NCI-H524 treated with DMSO at 0.1 percent for 48 hours (cell line): ENCODE measurements around the gene SATB2.

Experiments used
- DNase-seq: peaks from one replicate; lab custom pipeline; 2025; lab: John Stamatoyannopoulos, UW

Gene SATB2

DNA sequence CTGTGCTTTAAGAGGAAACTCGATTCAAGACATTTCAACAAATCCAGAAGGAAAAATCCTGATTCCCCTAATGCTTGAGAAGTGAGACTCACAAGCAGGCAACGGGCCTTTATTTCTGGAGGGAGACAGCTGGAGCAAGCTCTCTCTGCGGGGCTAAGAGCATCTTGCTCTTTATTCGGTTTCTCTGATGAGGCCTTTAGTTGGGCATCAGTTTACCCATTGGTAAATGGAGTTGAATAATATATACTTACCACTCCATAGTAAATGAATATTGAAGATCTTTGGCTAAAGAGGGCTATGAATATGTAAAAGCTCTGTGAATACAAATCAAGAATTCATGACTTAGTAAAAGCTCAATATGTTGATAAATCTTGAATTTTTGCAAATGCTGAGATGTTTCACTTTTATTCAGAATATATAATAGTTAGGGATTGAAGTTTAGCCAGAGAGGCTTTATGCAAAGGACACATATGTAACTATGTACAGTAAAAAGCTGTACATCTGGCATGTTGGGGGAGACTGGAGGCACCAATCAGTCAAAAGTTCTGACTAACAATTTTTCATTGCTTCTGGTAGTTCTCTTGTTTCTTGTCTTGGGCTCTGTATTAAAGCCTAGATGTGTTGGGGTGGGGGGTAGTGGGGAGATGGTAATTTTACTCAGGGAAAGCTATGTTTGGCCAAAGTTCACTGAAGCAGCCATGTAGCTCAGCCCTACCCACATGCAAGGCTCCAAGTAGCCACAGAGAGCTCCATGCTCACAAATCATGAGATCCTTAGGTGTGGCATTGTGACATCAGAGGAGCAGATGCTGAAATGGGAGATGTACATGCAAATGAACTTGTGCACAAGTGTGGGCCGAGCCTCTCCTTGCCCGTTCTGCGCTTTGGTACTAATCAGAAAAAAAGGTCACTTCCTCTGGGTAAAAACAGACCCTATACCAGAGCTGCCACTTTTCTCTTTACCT lies 200.2 kb downstream of the SATB2 start:
- DNase-seq = no peak

DNA sequence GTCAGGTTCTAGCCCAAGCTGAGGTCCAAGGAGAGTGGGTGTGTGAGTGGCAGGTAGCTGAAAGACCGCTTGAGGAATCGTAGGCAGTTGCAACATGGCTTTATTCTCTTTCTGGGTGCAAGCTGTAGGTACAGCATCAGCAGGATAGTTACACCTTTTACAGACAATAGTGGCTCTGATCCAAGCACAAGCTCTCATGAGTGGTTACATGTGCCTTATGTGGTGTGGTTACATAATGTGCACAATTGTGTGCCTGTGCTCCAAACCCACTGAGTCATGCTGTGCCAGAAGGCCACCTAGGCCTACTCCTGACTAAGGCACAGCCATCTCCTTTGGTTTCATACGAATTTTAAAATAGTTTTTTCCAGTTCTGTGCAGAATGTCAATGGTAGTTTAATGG lies 227.6 kb downstream of the SATB2 start:
- DNase-seq = no peak

GRCh38 chr2:199228887-199229819 lies 228.6 kb downstream of the SATB2 start:
- DNase-seq = no peak

DNA sequence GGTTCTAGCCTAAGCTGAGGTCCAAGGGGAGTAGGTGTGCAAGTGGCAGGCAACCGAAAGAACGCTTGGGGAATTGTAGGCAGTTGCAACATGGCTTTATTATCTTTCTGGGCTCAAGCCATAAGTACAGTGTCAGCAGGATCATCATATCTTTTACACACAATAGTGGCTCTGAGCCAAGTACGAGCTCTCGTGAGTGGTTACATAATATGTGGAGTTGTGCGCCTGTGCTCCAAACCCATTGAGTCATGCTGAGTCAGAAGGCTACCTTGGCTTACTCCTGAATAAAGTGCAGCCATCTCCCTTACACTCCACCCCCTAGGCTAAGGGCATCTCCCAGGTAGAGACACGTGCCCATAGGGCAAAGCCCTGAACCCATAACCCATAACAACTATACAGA lies 233.9 kb downstream of the SATB2 start:
- DNase-seq = no peak

DNA sequence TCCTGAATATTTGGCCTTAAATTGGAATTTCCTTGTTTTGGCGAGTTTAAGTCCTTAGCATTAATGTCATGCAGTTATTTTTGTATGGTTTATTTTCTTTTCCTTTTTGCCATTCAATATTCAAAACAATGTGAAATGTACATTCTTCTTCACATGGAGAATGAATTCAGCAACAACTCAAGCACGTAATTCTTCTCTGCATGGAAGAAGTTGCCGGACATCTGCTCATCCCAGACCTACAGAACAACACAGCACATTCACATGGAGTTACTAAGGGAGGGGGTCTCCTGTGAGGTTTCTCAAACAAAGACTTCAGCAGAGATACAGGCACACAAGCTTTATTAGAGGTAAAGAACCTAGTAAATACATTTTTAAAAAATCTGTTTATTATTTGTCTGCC lies 236.8 kb downstream of the SATB2 start:
- DNase-seq = no peak

DNA sequence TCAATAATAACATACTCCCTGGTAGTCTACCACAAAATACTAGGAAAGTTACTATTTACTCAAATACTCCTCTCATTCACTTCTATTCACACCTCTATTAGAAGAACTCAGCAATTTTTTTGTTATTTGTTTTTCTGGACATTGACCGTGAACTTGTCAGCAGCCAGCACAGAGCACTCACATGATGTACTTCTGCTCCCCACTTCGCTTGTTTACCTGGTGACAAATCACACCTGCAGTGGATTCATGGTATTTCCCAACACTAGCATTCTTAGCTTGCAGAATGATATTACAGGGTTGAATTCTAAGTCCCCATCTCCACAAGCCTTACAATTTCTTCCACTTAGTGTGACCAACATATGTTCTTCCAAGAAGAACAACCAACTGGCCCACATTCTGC lies 238.2 kb downstream of the SATB2 start:
- no peak for DNase-seq
